Measurements from ENCODE around the gene GRM2. TPM values are rescaled to one million over a fixed set of nuclear protein-coding genes. Genes with fewer than 3 reads are reported as not detected.

GRM2 gene
- total RNA-seq, 1 experiment from 2014 or later, result 5.6 TPM

GRCh38 chr3:51733859-51734571, 27.1 kb downstream of the GRM2 start:
- Histone ChIP-seq H3K36me3 (ENCODE audit: insufficient read depth, low read length, poor library complexity, severe bottlenecking) (no peaks in the 10 kb centered on the region), H3K4me3 (ENCODE audit: low read depth, low read length, poor library complexity, severe bottlenecking) (no peak overlapping the region), H3K9me3 (ENCODE audit: low read depth, low read length, poor library complexity, severe bottlenecking) (no peaks in the 10 kb centered on the region), H3K27me3 (replicated peaks; ENCODE audit: insufficient read depth, low read depth, low read length, poor library complexity) (no peaks in the 10 kb centered on the region), H3K27ac (ENCODE audit: low read depth, low read length, poor library complexity, severe bottlenecking) (no peak overlapping the region), H3K4me1 (ENCODE audit: insufficient read depth, low read length, poor library complexity, severe bottlenecking) (no peaks in the 10 kb centered on the region)
- CTCF ChIA-PET, result no interaction called here
- BruUV-seq (replicated peaks), result no TSS peak
- POLR2A ChIA-PET (ENCODE audit: low non-redundant PET), result no interaction called here
- DNase-seq (ENCODE audit: low spot score), result no peak
- TF ChIP-seq, protein P1, sequence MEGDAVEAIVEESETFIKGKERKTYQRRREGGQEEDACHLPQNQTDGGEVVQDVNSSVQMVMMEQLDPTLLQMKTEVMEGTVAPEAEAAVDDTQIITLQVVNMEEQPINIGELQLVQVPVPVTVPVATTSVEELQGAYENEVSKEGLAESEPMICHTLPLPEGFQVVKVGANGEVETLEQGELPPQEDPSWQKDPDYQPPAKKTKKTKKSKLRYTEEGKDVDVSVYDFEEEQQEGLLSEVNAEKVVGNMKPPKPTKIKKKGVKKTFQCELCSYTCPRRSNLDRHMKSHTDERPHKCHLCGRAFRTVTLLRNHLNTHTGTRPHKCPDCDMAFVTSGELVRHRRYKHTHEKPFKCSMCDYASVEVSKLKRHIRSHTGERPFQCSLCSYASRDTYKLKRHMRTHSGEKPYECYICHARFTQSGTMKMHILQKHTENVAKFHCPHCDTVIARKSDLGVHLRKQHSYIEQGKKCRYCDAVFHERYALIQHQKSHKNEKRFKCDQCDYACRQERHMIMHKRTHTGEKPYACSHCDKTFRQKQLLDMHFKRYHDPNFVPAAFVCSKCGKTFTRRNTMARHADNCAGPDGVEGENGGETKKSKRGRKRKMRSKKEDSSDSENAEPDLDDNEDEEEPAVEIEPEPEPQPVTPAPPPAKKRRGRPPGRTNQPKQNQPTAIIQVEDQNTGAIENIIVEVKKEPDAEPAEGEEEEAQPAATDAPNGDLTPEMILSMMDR (conservative IDR thresholded peaks at IDR 0.05; ENCODE audit: low read depth, low read length), result no peak
- TF ChIP-seq EZH2 (IDR thresholded peaks at IDR 0.05; ENCODE audit: borderline replicate concordance, low read depth, low read length, poor library complexity, severe bottlenecking), result no peak
- intact Hi-C loops (cut with micrococcal nuclease; ENCODE audit: unreplicated experiment), result no loop called here

GRCh38 chr3:51734572-51734907, 27.7 kb downstream of the GRM2 start:
- Histone ChIP-seq H3K9me3 (ENCODE audit: low read depth, low read length, poor library complexity, severe bottlenecking) (no peaks in the 10 kb centered on the region), H3K4me3 (ENCODE audit: low read depth, low read length, poor library complexity, severe bottlenecking) (no peak overlapping the region), H3K4me1 (ENCODE audit: insufficient read depth, low read length, poor library complexity, severe bottlenecking) (no peaks in the 10 kb centered on the region), H3K27me3 (replicated peaks; ENCODE audit: insufficient read depth, low read depth, low read length, poor library complexity) (no peaks in the 10 kb centered on the region), H3K36me3 (ENCODE audit: insufficient read depth, low read length, poor library complexity, severe bottlenecking) (no peaks in the 10 kb centered on the region), H3K27ac (ENCODE audit: low read depth, low read length, poor library complexity, severe bottlenecking) (no peak overlapping the region)
- ChIA-PET CTCF (no interaction called here), POLR2A (ENCODE audit: low non-redundant PET) (no interaction called here)
- BruUV-seq (replicated peaks), result no TSS peak
- no peak for DNase-seq (ENCODE audit: low spot score)
- TF ChIP-seq, protein P1 (conservative IDR thresholded peaks at IDR 0.05; ENCODE audit: low read depth, low read length), result no peak
- TF ChIP-seq EZH2 (IDR thresholded peaks at IDR 0.05; ENCODE audit: borderline replicate concordance, low read depth, low read length, poor library complexity, severe bottlenecking), result no peak
- intact Hi-C loops (cut with micrococcal nuclease; ENCODE audit: unreplicated experiment), result no loop called here

- TF ChIP-seq EZH2 (IDR thresholded peaks at IDR 0.05; ENCODE audit: borderline replicate concordance, low read depth, low read length, poor library complexity, severe bottlenecking), result no peak
- TF ChIP-seq, protein P1 (conservative IDR thresholded peaks at IDR 0.05; ENCODE audit: low read depth, low read length), result no peak
- Histone ChIP-seq H3K36me3 (ENCODE audit: insufficient read depth, low read length, poor library complexity, severe bottlenecking) (no peaks in the 10 kb centered on the region), H3K27ac (ENCODE audit: low read depth, low read length, poor library complexity, severe bottlenecking) (no peak overlapping the region), H3K4me1 (ENCODE audit: insufficient read depth, low read length, poor library complexity, severe bottlenecking) (no peaks in the 10 kb centered on the region), H3K27me3 (replicated peaks; ENCODE audit: insufficient read depth, low read depth, low read length, poor library complexity) (no peaks in the 10 kb centered on the region), H3K9me3 (ENCODE audit: low read depth, low read length, poor library complexity, severe bottlenecking) (no peaks in the 10 kb centered on the region), H3K4me3 (ENCODE audit: low read depth, low read length, poor library complexity, severe bottlenecking) (no peak overlapping the region)
- ChIA-PET CTCF (no interaction called here), POLR2A (ENCODE audit: low non-redundant PET) (no interaction called here)
- BruUV-seq (replicated peaks), result no TSS peak
- intact Hi-C loops (cut with micrococcal nuclease; ENCODE audit: unreplicated experiment), result no loop called here
- no peak for DNase-seq (ENCODE audit: low spot score)
Observed at GRCh38 chr3:51735039-51735438, 28.2 kb downstream of the GRM2 start.

Measured in A673 (cell line).